Liver (tissue), 9 donors: ENCODE results near the gene UBXN11. TPM values are rescaled to one million over a fixed set of nuclear protein-coding genes. Genes with fewer than 3 reads are reported as not detected.
A peak's percentile ranks its signal among the peaks of the same experiment; 100 is the strongest.

ENCODE experiments used
- DNase-seq: peaks from one replicate; pipeline ENCODE4 v3.0.0-alpha.2; 2017; ENCODE audit warnings: low spot score
- H3K27ac ChIP-seq, 2 donors: one replicate each; pipeline ENCODE4 v1.7.0; 2013; ENCODE audit warnings: inconsistent platforms in 2 of 2, low read length in 2 of 2, control low read depth in 1 of 2, low read depth in 1 of 2, mild to moderate bottlenecking in 1 of 2
- H3K27me3 ChIP-seq, 4 donors: one replicate each; pipeline versions ENCODE4 v1.6.1 to v1.7.0; 2013; ENCODE audit warnings: low read length in 3 of 4, inconsistent platforms in 1 of 4, mild to moderate bottlenecking in 1 of 4, moderate library complexity in 1 of 4; ENCODE audit not compliant: control insufficient read depth in 4 of 4, insufficient read depth in 4 of 4
- H3K36me3 ChIP-seq, 4 donors: one replicate each; pipeline versions ENCODE4 v1.6.1 to v1.7.0; 2013; ENCODE audit warnings: low read length in 3 of 4, mild to moderate bottlenecking in 3 of 4, low read depth in 1 of 4, moderate library complexity in 1 of 4; ENCODE audit not compliant: control insufficient read depth in 4 of 4, insufficient read depth in 3 of 4
- H3K4me1 ChIP-seq, 4 donors: one replicate each; pipeline versions ENCODE4 v1.6.1 to v1.7.0; 2013; ENCODE audit warnings: low read length in 3 of 4, mild to moderate bottlenecking in 3 of 4, moderate library complexity in 1 of 4; ENCODE audit not compliant: control insufficient read depth in 4 of 4, insufficient read depth in 4 of 4
- H3K4me3 ChIP-seq, 3 donors: one replicate each; pipeline versions ENCODE4 v1.6.1 to v1.7.0; 2013; ENCODE audit warnings: low read length in 3 of 3, control low read depth in 1 of 3, low read depth in 1 of 3, mild to moderate bottlenecking in 1 of 3
- H3K9ac ChIP-seq, 2 donors: one replicate each; pipeline ENCODE4 v1.7.0; 2013; ENCODE audit warnings: low read length in 2 of 2, mild to moderate bottlenecking in 2 of 2, moderate library complexity in 2 of 2, control low read depth in 1 of 2, low read depth in 1 of 2
- H3K9me3 ChIP-seq, 4 donors: one replicate each; pipeline versions ENCODE4 v1.6.1 to v1.7.0; 2013; ENCODE audit warnings: low read length in 3 of 4; ENCODE audit not compliant: control insufficient read depth in 4 of 4
- ATF3 ChIP-seq: IDR thresholded peaks from 2 replicates; pipeline ENCODE4 v1.6.1; 2016; ENCODE audit warnings: antibody characterized with exemption
- EGR1 ChIP-seq, 2 donors: IDR thresholded peaks; 2 replicates each; pipeline ENCODE4 v1.6.1; 2016 to 2018; ENCODE audit warnings: antibody characterized with exemption in 2 of 2, low read depth in 2 of 2
- FOXA1 ChIP-seq: IDR thresholded peaks from 2 replicates; pipeline ENCODE4 v1.6.1; 2016; ENCODE audit warnings: antibody characterized with exemption
- FOXA2 ChIP-seq: IDR thresholded peaks from 2 replicates; pipeline ENCODE4 v1.6.1; 2016; ENCODE audit warnings: antibody characterized with exemption
- GABPA ChIP-seq, 2 donors: IDR thresholded peaks in 1 of 2; conservative IDR thresholded peaks in 1 of 2; 2 replicates each; pipeline ENCODE4 v1.6.1; 2016; ENCODE audit warnings: antibody characterized with exemption in 2 of 2, mild to moderate bottlenecking in 1 of 2, moderate library complexity in 1 of 2
- HNF4A ChIP-seq, 2 donors: conservative IDR thresholded peaks; 2 replicates each; pipeline ENCODE4 v1.6.1; 2016; ENCODE audit warnings: antibody characterized with exemption in 2 of 2, mild to moderate bottlenecking in 2 of 2
- HNF4G ChIP-seq: IDR thresholded peaks from 2 replicates; pipeline ENCODE4 v1.6.1; 2016; ENCODE audit warnings: antibody characterized with exemption
- JUND ChIP-seq, 2 donors: IDR thresholded peaks; 2 replicates each; pipeline ENCODE4 v1.6.1; 2016; ENCODE audit warnings: antibody characterized with exemption in 2 of 2
- MAX ChIP-seq: IDR thresholded peaks from 2 replicates; pipeline ENCODE4 v1.6.1; 2016; ENCODE audit warnings: antibody characterized with exemption
- NR2F2 ChIP-seq: IDR thresholded peaks from 2 replicates; pipeline ENCODE4 v1.6.1; 2016; ENCODE audit warnings: antibody characterized with exemption
- RXRA ChIP-seq, 2 donors: IDR thresholded peaks; 2 replicates each; pipeline ENCODE4 v1.6.1; 2017 to 2018; ENCODE audit warnings: antibody characterized with exemption in 2 of 2, mild to moderate bottlenecking in 1 of 2
- SP1 ChIP-seq: IDR thresholded peaks from 2 replicates; pipeline ENCODE4 v1.6.1; 2018; ENCODE audit warnings: antibody characterized with exemption, mild to moderate bottlenecking
- TAF1 ChIP-seq: conservative IDR thresholded peaks from 2 replicates; pipeline ENCODE4 v1.6.1; 2016; ENCODE audit warnings: antibody characterized with exemption, mild to moderate bottlenecking
- YY1 ChIP-seq: IDR thresholded peaks from 2 replicates; pipeline ENCODE4 v1.6.1; 2016; ENCODE audit warnings: antibody characterized with exemption, mild to moderate bottlenecking
- ZBTB33 ChIP-seq: IDR thresholded peaks from 2 replicates; pipeline ENCODE4 v1.6.1; 2016; ENCODE audit warnings: antibody characterized with exemption
- WGBS: extraction: QIAGEN DNeasy Blood & Tissue Kit; methylation state at CpG from one replicate; pipeline ENCODE4 v1.1.7; 2013; 5-methylcytosine and 5-hydroxymethylcytosine counted together
- polyA plus RNA-seq, 2 donors: library from polyadenylated mRNA; stranded (reverse) in 1 of 2; unstranded in 1 of 2; fragments of 200-250 nt in 1 of 2; fragments of >200 nt in 1 of 2; fragmentation: Nextera tagmentation in 1 of 2; extraction: Ambion mirVana in 1 of 2; gene quantifications; one replicate each; pipeline versions ENCODE4 v1.2.1 to v1.2.3, GENCODE V29; 2013 to 2015
- total RNA-seq, 2 donors: library from RNA; depleted of rRNA; stranded (reverse); fragments of >200 nt; gene quantifications; one replicate each; pipeline ENCODE4 v1.2.3, GENCODE V29; 2014
- TF ChIP-seq, protein P1 (sequence below): IDR thresholded peaks from 2 replicates; pipeline ENCODE4 v1.6.1; 2016; ENCODE audit warnings: antibody characterized with exemption, mild to moderate bottlenecking
- TF ChIP-seq, protein P2 (sequence below): fragments of 150-350 bp; IDR thresholded peaks from 2 replicates; pipeline ENCODE4 v1.5.1; 2017; ENCODE audit warnings: improper control_type of control experiment, low read depth, low read length; ENCODE audit not compliant: missing input control
- donor health status: healthy.
- donor health status: healthy.
- donor health status: healthy.
- donor health status: healthy.
- donor health status: healthy.

Gene UBXN11
- total and polyA plus RNA-seq, 4 donors: 3.0 to 9.5 (median 7.3) TPM

DNA sequence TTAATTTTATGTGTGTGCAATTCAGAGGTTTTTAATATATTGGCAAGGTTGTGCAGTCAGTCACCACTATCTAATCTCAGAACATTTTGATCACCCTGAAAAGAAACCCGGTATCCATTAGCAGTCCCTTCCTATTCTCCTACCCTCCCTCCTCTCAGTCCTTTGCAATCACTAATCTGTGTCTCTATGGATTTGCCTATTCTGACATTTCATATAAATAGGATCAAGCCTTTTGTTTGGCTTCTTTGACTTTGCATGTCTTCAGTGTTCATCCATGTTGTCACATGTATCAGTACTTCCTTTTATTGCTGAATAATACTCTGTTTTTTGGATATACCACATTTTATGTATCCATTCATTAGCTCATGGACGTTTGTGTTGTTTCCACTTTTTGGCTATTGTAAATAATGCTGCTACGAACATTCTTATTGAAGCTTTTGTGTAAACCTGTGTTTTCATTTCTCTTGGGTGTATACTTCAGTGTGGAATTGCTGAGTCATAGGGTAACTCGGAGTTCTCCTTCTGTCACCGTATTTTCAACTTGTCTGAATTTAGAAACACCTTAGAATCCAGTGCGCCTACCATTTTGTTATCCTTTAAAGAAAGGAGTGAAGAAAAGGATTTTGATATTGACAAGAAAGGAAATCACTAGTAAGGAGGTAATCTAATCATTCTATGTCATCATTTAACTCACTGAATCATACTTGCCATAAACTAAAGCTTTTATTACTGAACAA is 69.0 kb downstream of the UBXN11 start:
- no peak for DNase-seq
- H3K27ac ChIP-seq: no peak overlapping the region
- TF ChIP-seq NR2F2: no peak
- TF ChIP-seq JUND (IDR thresholded peaks at IDR 0.05): peak in 1 of 2 donors; percentile 19
- H3K27me3 ChIP-seq: no peaks in the 10 kb centered on the region
- H3K4me1 ChIP-seq: peaks cover 0 to 17% (median 10%) of the 10 kb centered on the region in 4 donors
- H3K36me3 ChIP-seq: peaks cover 0 to 1% (median 0%) of the 10 kb centered on the region in 4 donors
- no peaks in the 10 kb centered on the region for H3K9me3 ChIP-seq
- 77% methylated on average over 6 of the region's 6 CpGs for WGBS
- no peak overlapping the region for H3K9ac ChIP-seq
- H3K4me3 ChIP-seq: no peak overlapping the region

GRCh38 chr1:26234644-26235370 is 71.6 kb downstream of the UBXN11 start:
- Histone ChIP-seq H3K9me3 (no peaks in the 10 kb centered on the region), H3K27me3 (no peaks in the 10 kb centered on the region), H3K9ac (peak overlapping the region; percentile 55 to 79), H3K4me3 (peak overlapping the region; percentile 58 to 82 (median 74)), H3K4me1 (peaks cover 0 to 17% (median 10%) of the 10 kb centered on the region in 4 donors), H3K27ac (peak overlapping the region; percentile 60 to 86), H3K36me3 (no peaks in the 10 kb centered on the region)
- TF ChIP-seq ZBTB33 (no peak), ATF3 (no peak), MAX (no peak), NR2F2 (no peak), JUND (IDR thresholded peaks at IDR 0.05) (no peak), FOXA2 (no peak), SP1 (no peak), HNF4A (conservative IDR thresholded peaks at IDR 0.05) (no peak), TAF1 (no peak), FOXA1 (no peak), EGR1 (IDR thresholded peaks at IDR 0.05; ENCODE audit: low read depth in 2 of 2) (no peak), YY1 (no peak), RXRA (IDR thresholded peaks at IDR 0.05) (no peak), GABPA (IDR thresholded peaks at IDR 0.05 in 1 of 2, conservative IDR thresholded peaks at IDR 0.05 in 1 of 2) (no peak), HNF4G (no peak)
- TF ChIP-seq, protein P1, sequence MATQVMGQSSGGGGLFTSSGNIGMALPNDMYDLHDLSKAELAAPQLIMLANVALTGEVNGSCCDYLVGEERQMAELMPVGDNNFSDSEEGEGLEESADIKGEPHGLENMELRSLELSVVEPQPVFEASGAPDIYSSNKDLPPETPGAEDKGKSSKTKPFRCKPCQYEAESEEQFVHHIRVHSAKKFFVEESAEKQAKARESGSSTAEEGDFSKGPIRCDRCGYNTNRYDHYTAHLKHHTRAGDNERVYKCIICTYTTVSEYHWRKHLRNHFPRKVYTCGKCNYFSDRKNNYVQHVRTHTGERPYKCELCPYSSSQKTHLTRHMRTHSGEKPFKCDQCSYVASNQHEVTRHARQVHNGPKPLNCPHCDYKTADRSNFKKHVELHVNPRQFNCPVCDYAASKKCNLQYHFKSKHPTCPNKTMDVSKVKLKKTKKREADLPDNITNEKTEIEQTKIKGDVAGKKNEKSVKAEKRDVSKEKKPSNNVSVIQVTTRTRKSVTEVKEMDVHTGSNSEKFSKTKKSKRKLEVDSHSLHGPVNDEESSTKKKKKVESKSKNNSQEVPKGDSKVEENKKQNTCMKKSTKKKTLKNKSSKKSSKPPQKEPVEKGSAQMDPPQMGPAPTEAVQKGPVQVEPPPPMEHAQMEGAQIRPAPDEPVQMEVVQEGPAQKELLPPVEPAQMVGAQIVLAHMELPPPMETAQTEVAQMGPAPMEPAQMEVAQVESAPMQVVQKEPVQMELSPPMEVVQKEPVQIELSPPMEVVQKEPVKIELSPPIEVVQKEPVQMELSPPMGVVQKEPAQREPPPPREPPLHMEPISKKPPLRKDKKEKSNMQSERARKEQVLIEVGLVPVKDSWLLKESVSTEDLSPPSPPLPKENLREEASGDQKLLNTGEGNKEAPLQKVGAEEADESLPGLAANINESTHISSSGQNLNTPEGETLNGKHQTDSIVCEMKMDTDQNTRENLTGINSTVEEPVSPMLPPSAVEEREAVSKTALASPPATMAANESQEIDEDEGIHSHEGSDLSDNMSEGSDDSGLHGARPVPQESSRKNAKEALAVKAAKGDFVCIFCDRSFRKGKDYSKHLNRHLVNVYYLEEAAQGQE: no peak
- TF ChIP-seq, protein P2, sequence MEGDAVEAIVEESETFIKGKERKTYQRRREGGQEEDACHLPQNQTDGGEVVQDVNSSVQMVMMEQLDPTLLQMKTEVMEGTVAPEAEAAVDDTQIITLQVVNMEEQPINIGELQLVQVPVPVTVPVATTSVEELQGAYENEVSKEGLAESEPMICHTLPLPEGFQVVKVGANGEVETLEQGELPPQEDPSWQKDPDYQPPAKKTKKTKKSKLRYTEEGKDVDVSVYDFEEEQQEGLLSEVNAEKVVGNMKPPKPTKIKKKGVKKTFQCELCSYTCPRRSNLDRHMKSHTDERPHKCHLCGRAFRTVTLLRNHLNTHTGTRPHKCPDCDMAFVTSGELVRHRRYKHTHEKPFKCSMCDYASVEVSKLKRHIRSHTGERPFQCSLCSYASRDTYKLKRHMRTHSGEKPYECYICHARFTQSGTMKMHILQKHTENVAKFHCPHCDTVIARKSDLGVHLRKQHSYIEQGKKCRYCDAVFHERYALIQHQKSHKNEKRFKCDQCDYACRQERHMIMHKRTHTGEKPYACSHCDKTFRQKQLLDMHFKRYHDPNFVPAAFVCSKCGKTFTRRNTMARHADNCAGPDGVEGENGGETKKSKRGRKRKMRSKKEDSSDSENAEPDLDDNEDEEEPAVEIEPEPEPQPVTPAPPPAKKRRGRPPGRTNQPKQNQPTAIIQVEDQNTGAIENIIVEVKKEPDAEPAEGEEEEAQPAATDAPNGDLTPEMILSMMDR: no peak
- peak; percentile 40 for DNase-seq
- WGBS: 4% methylated on average over 30 of the region's 30 CpGs
